Mesenchymal stem cell (in vitro differentiated cells and primary cell): ENCODE data around the gene RAP1GAP.
A peak's percentile ranks its signal among the peaks of the same experiment; 100 is the strongest.

Experiments used
- DNase-seq: peaks from one replicate; pipeline ENCODE4 v3.0.0-alpha.2; 2013
- H2AFZ ChIP-seq: one replicate; pipeline ENCODE4 v1.6.1; 2013; ENCODE audit warnings: low read depth, mild to moderate bottlenecking, control low read depth, inconsistent platforms, low read length, moderate library complexity
- H2AK5ac ChIP-seq: 2 replicates; pipeline ENCODE4 v1.6.1; 2013; ENCODE audit warnings: low read length, moderate library complexity, mild to moderate bottlenecking, inconsistent platforms; ENCODE audit not compliant: severe bottlenecking
- H2BK120ac ChIP-seq: one replicate; pipeline ENCODE4 v1.6.1; 2013; ENCODE audit warnings: low read depth, mild to moderate bottlenecking, inconsistent platforms, low read length, moderate library complexity
- H2BK12ac ChIP-seq, 2 experiments: one replicate each; pipeline ENCODE4 v1.6.1; 2013; ENCODE audit warnings: inconsistent platforms in 2 of 2, low read length in 2 of 2, mild to moderate bottlenecking in 2 of 2, moderate library complexity in 2 of 2, control low read depth in 1 of 2
- H2BK15ac ChIP-seq: one replicate; pipeline ENCODE4 v1.6.1; 2013; ENCODE audit warnings: mild to moderate bottlenecking, low read depth, inconsistent platforms; ENCODE audit not compliant: poor library complexity, severe bottlenecking
- H2BK5ac ChIP-seq: 2 replicates; pipeline ENCODE4 v1.6.1; 2013; ENCODE audit warnings: low read depth, mild to moderate bottlenecking, low read length, control low read depth, inconsistent platforms; ENCODE audit not compliant: poor library complexity, severe bottlenecking
- H3K14ac ChIP-seq, 2 experiments: one replicate each; pipeline ENCODE4 v1.6.1; 2013; ENCODE audit warnings: inconsistent platforms in 2 of 2, low read length in 2 of 2, control low read depth in 1 of 2, mild to moderate bottlenecking in 1 of 2, moderate library complexity in 1 of 2
- H3K18ac ChIP-seq, 2 experiments: one replicate each; pipeline ENCODE4 v1.6.1; 2013; ENCODE audit warnings: inconsistent platforms in 2 of 2, low read length in 2 of 2, control low read depth in 1 of 2, low read depth in 1 of 2, mild to moderate bottlenecking in 1 of 2
- H3K23ac ChIP-seq, 2 experiments: one replicate each; pipeline ENCODE4 v1.6.1; 2013; ENCODE audit warnings: inconsistent platforms in 2 of 2, low read length in 2 of 2, mild to moderate bottlenecking in 2 of 2, moderate library complexity in 2 of 2, control low read depth in 1 of 2
- H3K27ac ChIP-seq: 2 replicates; pipeline ENCODE4 v1.5.1; 2013; ENCODE audit warnings: mild to moderate bottlenecking, moderate library complexity, low read length, control low read depth, inconsistent platforms; ENCODE audit not compliant: poor library complexity, severe bottlenecking
- H3K27me3 ChIP-seq, 2 experiments: 2 replicates each; pipeline versions ENCODE4 v1.6.1 to v1.7.0; 2013; ENCODE audit warnings: low read length in 2 of 2, mild to moderate bottlenecking in 2 of 2, moderate library complexity in 2 of 2, control low read depth in 1 of 2, inconsistent platforms in 1 of 2; ENCODE audit not compliant: control insufficient read depth in 1 of 2, insufficient read depth in 1 of 2
- H3K36me3 ChIP-seq, 2 experiments: 2 replicates each; pipeline versions ENCODE4 v1.6.1 to v1.7.0; 2013; ENCODE audit warnings: low read length in 2 of 2, control low read depth in 1 of 2, inconsistent platforms in 1 of 2, low read depth in 1 of 2, mild to moderate bottlenecking in 1 of 2; ENCODE audit not compliant: insufficient read depth in 2 of 2, control insufficient read depth in 1 of 2
- H3K4ac ChIP-seq, 2 experiments: one replicate each; pipeline ENCODE4 v1.6.1; 2013; ENCODE audit warnings: inconsistent platforms in 2 of 2, low read length in 2 of 2, mild to moderate bottlenecking in 2 of 2, moderate library complexity in 2 of 2, control low read depth in 1 of 2, low read depth in 1 of 2
- H3K4me1 ChIP-seq: 2 replicates; pipeline ENCODE4 v1.6.1; 2013; ENCODE audit warnings: low read depth, low read length, control low read depth; ENCODE audit not compliant: control insufficient read depth, insufficient read depth
- H3K4me2 ChIP-seq: 2 replicates; pipeline ENCODE4 v1.6.1; 2013; ENCODE audit warnings: low read length, mild to moderate bottlenecking, inconsistent platforms; ENCODE audit not compliant: poor library complexity, severe bottlenecking
- H3K4me3 ChIP-seq, 2 experiments: 2 replicates each; pipeline versions ENCODE4 v1.5.1 to v1.7.0; 2013; ENCODE audit warnings: low read length in 2 of 2, mild to moderate bottlenecking in 2 of 2, control low read depth in 1 of 2, low read depth in 1 of 2; ENCODE audit not compliant: insufficient read depth in 1 of 2
- H3K79me1 ChIP-seq: replicated peaks from 2 replicates; pipeline ENCODE4 v1.6.1; 2013; ENCODE audit warnings: mild to moderate bottlenecking, control low read depth, low read length, inconsistent platforms; ENCODE audit not compliant: poor library complexity, severe bottlenecking
- H3K9ac ChIP-seq: 2 replicates; pipeline ENCODE4 v1.7.0; 2013; ENCODE audit warnings: mild to moderate bottlenecking, low read length, moderate library complexity
- H3K9me3 ChIP-seq: 2 replicates; pipeline ENCODE4 v1.7.0; 2013; ENCODE audit warnings: mild to moderate bottlenecking, low read length; ENCODE audit not compliant: control insufficient read depth
- H4K8ac ChIP-seq: one replicate; pipeline ENCODE4 v1.6.1; 2013; ENCODE audit warnings: inconsistent platforms, mild to moderate bottlenecking, low read length, moderate library complexity
- H4K91ac ChIP-seq: one replicate; pipeline ENCODE4 v1.6.1; 2013; ENCODE audit warnings: mild to moderate bottlenecking, low read length, inconsistent platforms
- WGBS: methylation state at CpG from one replicate; pipeline ENCODE4 v1.1.7; 2013; ENCODE audit warnings: mixed read lengths; 5-methylcytosine and 5-hydroxymethylcytosine counted together

Gene RAP1GAP

DNA sequence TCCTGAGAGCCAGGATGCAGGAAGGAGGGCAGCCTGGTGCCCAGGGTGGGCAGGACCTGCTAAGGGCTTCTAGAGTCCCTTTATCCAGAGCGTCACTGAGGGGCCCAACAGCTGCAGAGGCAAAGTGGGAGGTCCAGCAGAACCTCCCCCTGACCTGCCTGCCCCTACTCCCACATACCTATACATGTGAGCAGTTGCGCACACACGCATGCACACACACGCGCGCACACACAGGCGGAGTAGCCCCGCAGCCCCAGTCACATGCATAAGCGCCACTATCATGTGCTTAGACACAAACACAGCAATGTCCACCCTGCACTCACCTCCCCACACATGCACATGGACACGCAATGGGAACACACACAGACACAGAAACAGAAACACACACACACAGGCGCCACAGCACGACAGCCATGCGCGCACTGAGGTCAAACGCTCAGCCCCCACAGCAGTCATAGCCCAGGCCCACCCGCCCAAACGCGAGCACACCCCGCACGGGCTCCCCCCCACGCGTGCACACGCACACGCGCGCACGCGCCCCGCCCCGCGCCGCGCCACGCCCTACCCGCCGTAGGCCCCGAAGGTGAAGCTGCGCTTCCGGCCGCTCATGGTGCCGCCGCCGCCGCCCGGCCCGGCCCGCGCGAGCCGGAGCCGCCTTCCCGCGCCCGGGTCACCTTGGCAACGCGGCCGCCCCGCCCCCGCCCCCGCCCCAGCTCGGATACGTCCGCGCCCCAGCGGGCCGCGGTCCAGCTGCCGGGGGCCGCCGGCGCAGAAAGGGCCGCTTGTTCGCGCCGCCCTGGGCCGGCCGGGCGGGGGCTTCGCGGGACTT, 17.7 kb downstream of the RAP1GAP start:
- no peaks in the 10 kb centered on the region for H3K36me3 ChIP-seq
- H2BK5ac ChIP-seq: no peak overlapping the region
- no peak overlapping the region for H3K9ac ChIP-seq
- no peak for DNase-seq
- H4K91ac ChIP-seq: no peak overlapping the region
- no peak overlapping the region for H3K18ac ChIP-seq
- no peaks in the 10 kb centered on the region for H3K9me3 ChIP-seq
- H2AFZ ChIP-seq: no peak overlapping the region
- H3K4me2 ChIP-seq: peak overlapping the region; percentile 38
- peak overlapping the region; percentile 43 to 77 for H3K4me3 ChIP-seq
- no peak overlapping the region for H2AK5ac ChIP-seq
- H3K4ac ChIP-seq: no peak overlapping the region
- no peak overlapping the region for H3K27ac ChIP-seq
- peak overlapping the region in 1 of 2 experiments; percentile 89 for H3K14ac ChIP-seq
- H4K8ac ChIP-seq: no peak overlapping the region
- H2BK12ac ChIP-seq: no peak overlapping the region
- H3K4me1 ChIP-seq: peaks cover 11% of the 10 kb centered on the region
- no peak overlapping the region for H2BK120ac ChIP-seq
- H3K27me3 ChIP-seq: peaks cover 68% of the 10 kb centered on the region in 2 experiments
- H3K23ac ChIP-seq: peak overlapping the region in 1 of 2 experiments; percentile 98
- H2BK15ac ChIP-seq: no peak overlapping the region
- WGBS: 37% methylated on average over 22 of the region's 80 CpGs
- H3K79me1 ChIP-seq: no peaks in the 10 kb centered on the region

DNA sequence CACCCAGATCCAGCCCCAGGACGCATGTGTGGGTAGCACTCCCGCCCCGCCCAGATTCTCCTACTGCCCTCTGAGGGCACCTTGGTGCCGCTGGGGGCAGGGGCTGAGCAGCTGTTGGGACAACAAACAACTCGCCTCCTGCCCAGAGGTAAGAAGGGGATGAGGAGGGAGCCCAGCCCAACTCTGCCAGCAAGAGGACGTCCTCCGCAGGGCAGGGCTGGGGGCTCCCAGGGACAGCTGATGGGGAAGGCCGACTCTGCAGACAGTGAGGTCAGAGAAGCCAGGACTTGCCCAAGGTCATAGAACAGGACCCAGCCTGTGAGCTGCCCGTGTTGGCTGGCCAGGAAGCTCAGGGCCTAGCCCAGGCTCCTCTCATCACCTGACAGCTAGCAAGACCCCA, 18.8 kb downstream of the RAP1GAP start:
- no peak overlapping the region for H2BK120ac ChIP-seq
- H2AFZ ChIP-seq: no peak overlapping the region
- H3K4me1 ChIP-seq: peaks cover 11% of the 10 kb centered on the region
- H3K23ac ChIP-seq: no peak overlapping the region
- DNase-seq: no peak
- H3K4me2 ChIP-seq: no peak overlapping the region
- no peak overlapping the region for H4K8ac ChIP-seq
- no peak overlapping the region for H3K4me3 ChIP-seq
- H2BK5ac ChIP-seq: no peak overlapping the region
- WGBS: 88% methylated on average over 9 of the region's 9 CpGs
- H3K36me3 ChIP-seq: no peaks in the 10 kb centered on the region
- H2AK5ac ChIP-seq: no peak overlapping the region
- no peak overlapping the region for H2BK15ac ChIP-seq
- no peak overlapping the region for H3K4ac ChIP-seq
- H3K79me1 ChIP-seq: no peaks in the 10 kb centered on the region
- H3K9ac ChIP-seq: no peak overlapping the region
- no peaks in the 10 kb centered on the region for H3K9me3 ChIP-seq
- no peak overlapping the region for H3K27ac ChIP-seq
- H2BK12ac ChIP-seq: no peak overlapping the region
- no peak overlapping the region for H3K18ac ChIP-seq
- no peak overlapping the region for H3K14ac ChIP-seq
- no peak overlapping the region for H4K91ac ChIP-seq
- H3K27me3 ChIP-seq: peaks cover 64 to 75% of the 10 kb centered on the region in 2 experiments

DNA sequence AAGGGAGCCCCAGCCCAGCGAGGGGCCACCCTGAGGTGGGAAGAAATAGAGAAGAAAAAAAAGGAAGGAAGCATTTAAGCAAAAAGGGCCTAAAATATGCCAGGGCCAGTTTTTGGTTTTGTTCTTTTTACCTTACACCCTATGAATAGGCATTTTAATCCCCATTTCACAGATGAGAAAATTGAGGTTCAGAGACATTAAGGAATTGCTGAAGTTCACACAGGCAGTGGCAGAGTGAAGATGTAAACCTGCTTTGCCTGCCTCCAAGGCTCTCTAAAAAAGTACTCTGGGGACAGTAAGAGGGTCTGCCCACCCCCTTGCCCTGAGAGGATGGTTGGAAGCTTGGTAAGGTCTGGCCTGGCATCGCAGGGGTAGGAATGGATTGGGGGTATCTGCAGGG, 19.8 kb downstream of the RAP1GAP start:
- H3K79me1 ChIP-seq: no peaks in the 10 kb centered on the region
- no peak overlapping the region for H2BK5ac ChIP-seq
- H2BK12ac ChIP-seq: no peak overlapping the region
- H2AK5ac ChIP-seq: no peak overlapping the region
- H3K4ac ChIP-seq: no peak overlapping the region
- no peak overlapping the region for H3K23ac ChIP-seq
- no peak overlapping the region for H4K8ac ChIP-seq
- peaks cover 59 to 74% of the 10 kb centered on the region in 2 experiments for H3K27me3 ChIP-seq
- H3K9me3 ChIP-seq: no peaks in the 10 kb centered on the region
- no peak overlapping the region for H3K4me2 ChIP-seq
- H3K18ac ChIP-seq: no peak overlapping the region
- H4K91ac ChIP-seq: no peak overlapping the region
- H3K36me3 ChIP-seq: no peaks in the 10 kb centered on the region
- H2AFZ ChIP-seq: no peak overlapping the region
- no peak overlapping the region for H3K14ac ChIP-seq
- H3K4me1 ChIP-seq: peaks cover 11% of the 10 kb centered on the region
- H2BK120ac ChIP-seq: no peak overlapping the region
- H3K4me3 ChIP-seq: no peak overlapping the region
- H3K27ac ChIP-seq: no peak overlapping the region
- WGBS: 25% methylated on average over 1 of the region's 2 CpGs
- H2BK15ac ChIP-seq: no peak overlapping the region
- DNase-seq: no peak
- H3K9ac ChIP-seq: no peak overlapping the region

DNA sequence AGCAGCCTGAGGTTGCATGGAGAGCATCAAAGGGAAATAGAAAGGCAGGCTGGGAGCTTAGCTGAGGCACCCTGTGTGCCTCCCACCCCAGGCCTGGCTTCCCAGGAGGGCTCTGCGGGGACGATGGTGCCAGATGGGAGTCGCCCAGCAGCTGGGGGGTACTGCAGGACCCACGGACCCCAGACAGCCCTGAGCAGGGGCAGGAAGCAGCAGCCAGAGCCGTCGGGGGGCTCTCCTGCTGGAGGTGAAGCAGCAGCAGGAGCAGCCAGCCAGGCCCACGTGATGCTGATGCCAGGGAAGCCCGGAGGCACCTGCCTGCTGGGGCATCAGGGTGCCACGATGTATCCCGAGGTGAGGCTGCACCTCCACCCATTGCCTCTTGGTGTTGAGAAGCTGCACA, 20.4 kb downstream of the RAP1GAP start:
- no peak overlapping the region for H3K18ac ChIP-seq
- H3K14ac ChIP-seq: no peak overlapping the region
- H3K27me3 ChIP-seq: peaks cover 63 to 75% of the 10 kb centered on the region in 2 experiments
- no peaks in the 10 kb centered on the region for H3K9me3 ChIP-seq
- H3K9ac ChIP-seq: no peak overlapping the region
- peaks cover 11% of the 10 kb centered on the region for H3K4me1 ChIP-seq
- no peak overlapping the region for H2AK5ac ChIP-seq
- H3K27ac ChIP-seq: no peak overlapping the region
- no peak overlapping the region for H2BK120ac ChIP-seq
- no peak for DNase-seq
- H2BK5ac ChIP-seq: no peak overlapping the region
- WGBS: 82% methylated on average over 10 of the region's 10 CpGs
- no peak overlapping the region for H3K4me3 ChIP-seq
- H3K79me1 ChIP-seq: no peaks in the 10 kb centered on the region
- no peak overlapping the region for H3K23ac ChIP-seq
- no peak overlapping the region for H3K4me2 ChIP-seq
- no peak overlapping the region for H3K4ac ChIP-seq
- no peak overlapping the region for H4K91ac ChIP-seq
- no peak overlapping the region for H2AFZ ChIP-seq
- H3K36me3 ChIP-seq: no peaks in the 10 kb centered on the region
- H2BK15ac ChIP-seq: no peak overlapping the region
- no peak overlapping the region for H2BK12ac ChIP-seq
- no peak overlapping the region for H4K8ac ChIP-seq
